GM12878 (cell line): ENCODE measurements around the gene PFKFB1. TPM values are rescaled to one million over a fixed set of nuclear protein-coding genes. Genes with fewer than 3 reads are reported as not detected.

ENCODE experiments used
- ATAC-seq: fragments of 200-7000 bp; cut with Tn5 transposase; 3 replicates; pipeline ENCODE4 v1.9.1; 2020; ENCODE audit warnings: mild to moderate bottlenecking, moderate library complexity
- BruUV-seq: library from RNA; stranded (reverse); fragments of 400-500 nt; replicated peaks from 2 replicates; lab custom pipeline; 2021; lab: Mats Ljungman, UMichigan
- CTCF ChIA-PET: fragments of 300-600 bp; sonication (Branson Sonifier 250); formaldehyde crosslinking; extraction: SDS; loops from one replicate; lab custom pipeline; 2021; ENCODE audit warnings: inconsistent platforms; lab: Yijun Ruan, JAX
- POLR2A ChIA-PET: fragments of 350-600 bp; formaldehyde crosslinking; extraction: SDS; loops from one replicate; lab custom pipeline; 2021; ENCODE audit warnings: inconsistent platforms; lab: Charles Lee
- RAD21 ChIA-PET: fragments of 300-600 bp; sonication (Branson Sonifier 250); formaldehyde crosslinking; loops from one replicate; lab custom pipeline; 2023; ENCODE audit warnings: antibody characterized with exemption; ENCODE audit not compliant: unreplicated experiment; lab: Charles Lee
- SMC1A ChIA-PET: fragments of 300-600 bp; sonication (Branson Sonifier 250); formaldehyde crosslinking; loops from one replicate; lab custom pipeline; 2023; ENCODE audit not compliant: unreplicated experiment, uncharacterized antibody; lab: Charles Lee
- DNase-seq: peaks from one replicate; pipeline ENCODE4 v3.0.0-alpha.2; 2011; ENCODE audit warnings: low read depth, low spot score
- FAIRE-seq: peaks from 3 replicates; lab custom pipeline; 2011; peaks lifted over from hg19 to GRCh38; lab: Jason Lieb, UNC
- H2AFZ ChIP-seq: 2 replicates; pipeline ENCODE4 v1.6.0; 2011; ENCODE audit warnings: low read depth, low read length, control low read depth; ENCODE audit not compliant: control insufficient read depth
- H3K27ac ChIP-seq: 2 replicates; pipeline ENCODE4 v1.5.1; 2011; ENCODE audit warnings: control low read depth; ENCODE audit not compliant: control insufficient read depth, insufficient read depth
- H3K27me3 ChIP-seq, 2 experiments: replicated peaks in 1 of 2; 2 replicates each; pipeline versions ENCODE4 v1.6.0 to v1.6.1; 2011; ENCODE audit warnings: low read length in 1 of 2; ENCODE audit not compliant: control insufficient read depth in 2 of 2, insufficient read depth in 2 of 2
- H3K36me3 ChIP-seq, 2 experiments: 2 replicates each; pipeline ENCODE4 v1.5.1; 2011; ENCODE audit warnings: low read length in 1 of 2; ENCODE audit not compliant: control insufficient read depth in 2 of 2, insufficient read depth in 2 of 2
- H3K4me1 ChIP-seq: 2 replicates; pipeline ENCODE4 v1.6.1; 2011; ENCODE audit warnings: mild to moderate bottlenecking, low read length, moderate library complexity, mixed read lengths; ENCODE audit not compliant: control insufficient read depth, insufficient read depth
- H3K4me2 ChIP-seq: 2 replicates; pipeline ENCODE4 v1.6.0; 2011; ENCODE audit warnings: control low read depth; ENCODE audit not compliant: control insufficient read depth, insufficient read depth
- H3K4me3 ChIP-seq: fragments of 200-600 bp; sonication (generic); 2 replicates; pipeline ENCODE4 v1.5.1; 2016
- H3K79me2 ChIP-seq: 2 replicates; pipeline ENCODE4 v1.6.0; 2011; ENCODE audit warnings: low read length; ENCODE audit not compliant: control insufficient read depth, insufficient read depth
- H3K9ac ChIP-seq: 2 replicates; pipeline ENCODE4 v1.8.0; 2011; ENCODE audit warnings: low read length, control low read depth, mixed read lengths; ENCODE audit not compliant: control insufficient read depth, insufficient read depth
- H3K9me3 ChIP-seq: replicated peaks from 3 replicates; pipeline ENCODE4 v1.5.1; 2011; ENCODE audit warnings: mild to moderate bottlenecking, low read length; ENCODE audit not compliant: control insufficient read depth, insufficient read depth
- H4K20me1 ChIP-seq: 2 replicates; pipeline ENCODE4 v1.6.0; 2011; ENCODE audit not compliant: control insufficient read depth, insufficient read depth
- CHD4 ChIP-seq: fragments of 200-600 bp; sonication (generic); IDR thresholded peaks from 2 replicates; pipeline ENCODE4 v1.6.1; 2016; ENCODE audit warnings: mild to moderate bottlenecking
- NFXL1 ChIP-seq: fragments of 450-650 bp; IDR thresholded peaks from 2 replicates; pipeline ENCODE4 v1.6.1; 2017; ENCODE audit warnings: antibody characterized with exemption, mild to moderate bottlenecking, borderline replicate concordance
- NFYB ChIP-seq: IDR thresholded peaks from 2 replicates; pipeline ENCODE4 v1.6.1; 2011; ENCODE audit warnings: low read depth, mild to moderate bottlenecking, low read length, improper control_type of control experiment, moderate library complexity; ENCODE audit not compliant: insufficient read depth
- RAD21 ChIP-seq: IDR thresholded peaks from 2 replicates; pipeline ENCODE4 v1.6.1; 2011; ENCODE audit warnings: mild to moderate bottlenecking, low read depth, low read length, moderate library complexity; ENCODE audit not compliant: insufficient read depth
- WGBS: methylation state at CpG from one replicate; pipeline ENCODE4 v1.1.6; 2016; ENCODE audit warnings: low lambda C conversion rate; ENCODE audit not compliant: insufficient replicate concordance, insufficient coverage; ENCODE audit errors: missing lambda C conversion rate; 5-methylcytosine and 5-hydroxymethylcytosine counted together
- in situ Hi-C: fragments of 300-500 bp; cut with MboI; formaldehyde crosslinking; loops from 9 replicates; pipeline ENCODE4 v1.14.3; 2018; ENCODE audit warnings: mixed read lengths
- intact Hi-C: fragments of 100-400 bp; cut with micrococcal nuclease; formaldehyde crosslinking; loops from one replicate; pipeline ENCODE4 v1.14.2; 2022; ENCODE audit not compliant: unreplicated experiment
- polyA plus RNA-seq, 11 experiments: library from polyadenylated mRNA; depleted of rRNA in 4 of 11; unstranded in 6 of 11; stranded (reverse) in 5 of 11; fragments of >200 nt; fragmentation: Nextera tagmentation in 4 of 11; fragmentation: Illumina TruSeq in 1 of 11; extraction: Ambion mirVana in 4 of 11; extraction: Trizol in 1 of 11; gene quantifications; 1 replicate in 1 of 11; 2 replicates in 10 of 11; pipeline versions ENCODE4 v1.2.1 to v1.2.3, GENCODE V29; 2011 to 2016; ENCODE audit warnings: inconsistent platforms in 2 of 11, missing spikeins in 2 of 11, low read depth in 1 of 11
- total RNA-seq, 4 experiments: library from RNA; depleted of rRNA in 3 of 4; stranded (reverse); fragments of >200 nt in 3 of 4; fragmentation: Illumina TruSeq in 1 of 4; extraction: Trizol in 1 of 4; gene quantifications; 2 replicates each; pipeline versions ENCODE4 v1.2.1 to v1.2.3, GENCODE V29; 2013 to 2021
- TF ChIP-seq, protein P1 (sequence below): fragments of 450-650 bp; IDR thresholded peaks from 2 replicates; pipeline ENCODE4 v1.6.1; 2017; ENCODE audit warnings: mild to moderate bottlenecking, moderate library complexity
- TF ChIP-seq, protein P2 (sequence below): fragments of 450-650 bp; formaldehyde crosslinking; IDR thresholded peaks from 2 replicates; pipeline ENCODE4 v1.5.0; 2022; ENCODE audit warnings: mild to moderate bottlenecking, missing genetic modification characterization

Gene PFKFB1
- total and polyA plus RNA-seq, 10 of the 15 experiments (the other 5 are each of a cell fraction or from before 2014, with no cell fraction given): 0.13 to 0.59 (median 0.37) TPM

DNA sequence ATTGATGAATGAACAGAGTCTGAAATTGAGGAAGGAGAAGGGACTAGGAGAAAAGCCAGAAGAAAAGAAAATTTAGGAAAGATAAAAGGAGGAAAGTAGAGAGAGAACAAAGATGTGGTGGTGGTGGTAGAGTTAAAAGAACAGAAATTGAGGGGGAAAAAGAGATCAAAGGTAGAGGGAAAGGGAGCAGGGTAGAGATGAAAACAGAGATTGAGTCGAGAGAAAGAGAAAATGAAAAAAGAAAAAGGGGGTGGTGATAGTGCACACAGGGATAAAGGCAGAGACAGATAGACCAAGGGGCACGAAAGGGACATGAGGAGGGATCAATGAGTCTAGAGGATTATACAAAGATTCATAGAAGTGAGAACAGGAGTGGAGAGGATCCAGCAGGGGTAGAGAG, 32.9 kb upstream of the PFKFB1 start:
- Histone ChIP-seq H3K4me2 (no peak overlapping the region), H2AFZ (no peak overlapping the region), H3K36me3 (no peaks in the 10 kb centered on the region), H3K9me3 (no peaks in the 10 kb centered on the region), H3K4me1 (no peaks in the 10 kb centered on the region), H3K79me2 (no peaks in the 10 kb centered on the region), H3K9ac (no peak overlapping the region), H4K20me1 (no peaks in the 10 kb centered on the region), H3K27ac (no peak overlapping the region), H3K4me3 (no peak overlapping the region), H3K27me3 (no peaks in the 10 kb centered on the region)
- ATAC-seq (no peak), FAIRE-seq (no peak), DNase-seq (no peak)
- POLR2A ChIA-PET: no interaction called here
- RAD21 ChIA-PET: no interaction called here
- in situ Hi-C loops: no loop called here
- intact Hi-C loops: no loop called here
- CTCF ChIA-PET: no interaction called here
- no TSS peak for BruUV-seq
- SMC1A ChIA-PET: no interaction called here
- 18% methylated on average over 2 of the region's 2 CpGs for WGBS
- TF ChIP-seq, protein P1, sequence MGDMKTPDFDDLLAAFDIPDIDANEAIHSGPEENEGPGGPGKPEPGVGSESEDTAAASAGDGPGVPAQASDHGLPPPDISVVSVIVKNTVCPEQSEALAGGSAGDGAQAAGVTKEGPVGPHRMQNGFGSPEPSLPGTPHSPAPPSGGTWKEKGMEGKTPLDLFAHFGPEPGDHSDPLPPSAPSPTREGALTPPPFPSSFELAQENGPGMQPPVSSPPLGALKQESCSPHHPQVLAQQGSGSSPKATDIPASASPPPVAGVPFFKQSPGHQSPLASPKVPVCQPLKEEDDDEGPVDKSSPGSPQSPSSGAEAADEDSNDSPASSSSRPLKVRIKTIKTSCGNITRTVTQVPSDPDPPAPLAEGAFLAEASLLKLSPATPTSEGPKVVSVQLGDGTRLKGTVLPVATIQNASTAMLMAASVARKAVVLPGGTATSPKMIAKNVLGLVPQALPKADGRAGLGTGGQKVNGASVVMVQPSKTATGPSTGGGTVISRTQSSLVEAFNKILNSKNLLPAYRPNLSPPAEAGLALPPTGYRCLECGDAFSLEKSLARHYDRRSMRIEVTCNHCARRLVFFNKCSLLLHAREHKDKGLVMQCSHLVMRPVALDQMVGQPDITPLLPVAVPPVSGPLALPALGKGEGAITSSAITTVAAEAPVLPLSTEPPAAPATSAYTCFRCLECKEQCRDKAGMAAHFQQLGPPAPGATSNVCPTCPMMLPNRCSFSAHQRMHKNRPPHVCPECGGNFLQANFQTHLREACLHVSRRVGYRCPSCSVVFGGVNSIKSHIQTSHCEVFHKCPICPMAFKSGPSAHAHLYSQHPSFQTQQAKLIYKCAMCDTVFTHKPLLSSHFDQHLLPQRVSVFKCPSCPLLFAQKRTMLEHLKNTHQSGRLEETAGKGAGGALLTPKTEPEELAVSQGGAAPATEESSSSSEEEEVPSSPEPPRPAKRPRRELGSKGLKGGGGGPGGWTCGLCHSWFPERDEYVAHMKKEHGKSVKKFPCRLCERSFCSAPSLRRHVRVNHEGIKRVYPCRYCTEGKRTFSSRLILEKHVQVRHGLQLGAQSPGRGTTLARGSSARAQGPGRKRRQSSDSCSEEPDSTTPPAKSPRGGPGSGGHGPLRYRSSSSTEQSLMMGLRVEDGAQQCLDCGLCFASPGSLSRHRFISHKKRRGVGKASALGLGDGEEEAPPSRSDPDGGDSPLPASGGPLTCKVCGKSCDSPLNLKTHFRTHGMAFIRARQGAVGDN: no peak
- TF ChIP-seq, all 136 proteins: peak for 0

- Histone ChIP-seq H3K4me2 (no peak overlapping the region), H3K36me3 (no peaks in the 10 kb centered on the region), H2AFZ (no peak overlapping the region), H3K9me3 (no peaks in the 10 kb centered on the region), H3K27me3 (no peaks in the 10 kb centered on the region), H3K4me1 (no peaks in the 10 kb centered on the region), H3K4me3 (no peak overlapping the region), H3K27ac (no peak overlapping the region), H3K79me2 (no peaks in the 10 kb centered on the region), H3K9ac (no peak overlapping the region), H4K20me1 (no peaks in the 10 kb centered on the region)
- DNase-seq (no peak), FAIRE-seq (no peak), ATAC-seq (no peak)
- in situ Hi-C loops (no loop called here), intact Hi-C loops (no loop called here)
- ChIA-PET CTCF (no interaction called here), SMC1A (no interaction called here), RAD21 (no interaction called here), POLR2A (no interaction called here)
- BruUV-seq: no TSS peak
- TF ChIP-seq, protein P2, sequence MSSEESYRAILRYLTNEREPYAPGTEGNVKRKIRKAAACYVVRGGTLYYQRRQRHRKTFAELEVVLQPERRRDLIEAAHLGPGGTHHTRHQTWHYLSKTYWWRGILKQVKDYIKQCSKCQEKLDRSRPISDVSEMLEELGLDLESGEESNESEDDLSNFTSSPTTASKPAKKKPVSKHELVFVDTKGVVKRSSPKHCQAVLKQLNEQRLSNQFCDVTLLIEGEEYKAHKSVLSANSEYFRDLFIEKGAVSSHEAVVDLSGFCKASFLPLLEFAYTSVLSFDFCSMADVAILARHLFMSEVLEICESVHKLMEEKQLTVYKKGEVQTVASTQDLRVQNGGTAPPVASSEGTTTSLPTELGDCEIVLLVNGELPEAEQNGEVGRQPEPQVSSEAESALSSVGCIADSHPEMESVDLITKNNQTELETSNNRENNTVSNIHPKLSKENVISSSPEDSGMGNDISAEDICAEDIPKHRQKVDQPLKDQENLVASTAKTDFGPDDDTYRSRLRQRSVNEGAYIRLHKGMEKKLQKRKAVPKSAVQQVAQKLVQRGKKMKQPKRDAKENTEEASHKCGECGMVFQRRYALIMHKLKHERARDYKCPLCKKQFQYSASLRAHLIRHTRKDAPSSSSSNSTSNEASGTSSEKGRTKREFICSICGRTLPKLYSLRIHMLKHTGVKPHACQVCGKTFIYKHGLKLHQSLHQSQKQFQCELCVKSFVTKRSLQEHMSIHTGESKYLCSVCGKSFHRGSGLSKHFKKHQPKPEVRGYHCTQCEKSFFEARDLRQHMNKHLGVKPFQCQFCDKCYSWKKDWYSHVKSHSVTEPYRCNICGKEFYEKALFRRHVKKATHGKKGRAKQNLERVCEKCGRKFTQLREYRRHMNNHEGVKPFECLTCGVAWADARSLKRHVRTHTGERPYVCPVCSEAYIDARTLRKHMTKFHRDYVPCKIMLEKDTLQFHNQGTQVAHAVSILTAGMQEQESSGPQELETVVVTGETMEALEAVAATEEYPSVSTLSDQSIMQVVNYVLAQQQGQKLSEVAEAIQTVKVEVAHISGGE (CRISPR knock-in tag): no peak
- TF ChIP-seq RAD21 (no peak), NFYB (no peak), NFXL1 (no peak), CHD4 (no peak)
These were observed 32.2 kb upstream of the PFKFB1 start for GRCh38 chrX:55026143-55026542.
